SK-N-SH (cell line): ENCODE measurements around the gene DCUN1D1.

Experiments
- CHD2 ChIP-seq: fragments of 150-350 bp; IDR thresholded peaks from 2 replicates; pipeline ENCODE4 v1.6.1; 2018; ENCODE audit warnings: low read length; ENCODE audit not compliant: partially characterized antibody
- GABPA ChIP-seq: IDR thresholded peaks from 2 replicates; pipeline ENCODE4 v1.4.0; 2012; ENCODE audit warnings: low read depth, mild to moderate bottlenecking
- NRF1 ChIP-seq: IDR thresholded peaks from 2 replicates; pipeline ENCODE4 v1.6.1; 2012; ENCODE audit warnings: low read depth, mild to moderate bottlenecking, low read length
- POLR2AphosphoS5 ChIP-seq: IDR thresholded peaks from 2 replicates; pipeline ENCODE4 v1.6.1; 2012; ENCODE audit warnings: low read depth, low read length
- RFX5 ChIP-seq: IDR thresholded peaks from 2 replicates; pipeline ENCODE4 v1.6.1; 2012; ENCODE audit warnings: mild to moderate bottlenecking, improper control_type of control experiment, low read length
- YY1 ChIP-seq: IDR thresholded peaks from 2 replicates; pipeline ENCODE4 v1.4.0; 2012; ENCODE audit warnings: low read depth, mild to moderate bottlenecking
- TF ChIP-seq, protein P1 (sequence below): fragments of 150-350 bp; IDR thresholded peaks from 2 replicates; pipeline ENCODE4 v1.6.1; 2017; ENCODE audit warnings: antibody characterized with exemption, low read length, low read depth, borderline replicate concordance
- TF ChIP-seq, protein P2 (sequence below): fragments of 200-600 bp; sonication (generic); IDR thresholded peaks from 2 replicates; pipeline ENCODE4 v1.6.1; 2017; ENCODE audit warnings: antibody characterized with exemption, mild to moderate bottlenecking, moderate library complexity
- TF ChIP-seq, protein P3 (sequence below): IDR thresholded peaks from 2 replicates; pipeline ENCODE4 v1.4.0; 2012; ENCODE audit warnings: low read depth, borderline replicate concordance
- TF ChIP-seq, protein P4 (sequence below): IDR thresholded peaks from 2 replicates; pipeline ENCODE4 v1.6.1; 2012; ENCODE audit warnings: mild to moderate bottlenecking, low read depth, low read length, moderate library complexity
- TF ChIP-seq, protein P5 (sequence below): IDR thresholded peaks from 2 replicates; pipeline ENCODE4 v1.4.0; 2012; ENCODE audit warnings: low read depth

DNA sequence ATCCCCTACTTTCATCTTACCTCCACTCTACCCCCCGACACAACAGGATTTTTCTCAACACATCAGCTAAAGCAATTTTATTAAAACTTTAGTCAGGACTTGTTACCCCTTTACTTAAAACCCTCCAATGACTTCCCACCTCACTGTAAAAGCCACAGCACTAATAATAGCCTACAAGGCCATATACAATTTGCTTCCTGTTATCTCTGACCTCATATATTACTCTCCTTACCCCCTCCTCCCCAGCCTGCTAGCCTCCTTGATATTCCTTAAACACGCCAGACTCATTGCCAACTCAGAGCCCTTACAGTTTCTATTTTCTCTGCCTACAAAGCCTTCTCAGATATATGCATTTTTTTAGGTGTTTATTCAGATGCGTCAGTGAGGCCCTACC is 54.4 kb downstream of the DCUN1D1 start:
- TF ChIP-seq RFX5 (no peak), CHD2 (no peak), NRF1 (no peak), GABPA (no peak), POLR2AphosphoS5 (0 out of 2 replicates have a peak, but pooled peaks have one; percentile 7), YY1 (no peak)
- TF ChIP-seq, protein P1, sequence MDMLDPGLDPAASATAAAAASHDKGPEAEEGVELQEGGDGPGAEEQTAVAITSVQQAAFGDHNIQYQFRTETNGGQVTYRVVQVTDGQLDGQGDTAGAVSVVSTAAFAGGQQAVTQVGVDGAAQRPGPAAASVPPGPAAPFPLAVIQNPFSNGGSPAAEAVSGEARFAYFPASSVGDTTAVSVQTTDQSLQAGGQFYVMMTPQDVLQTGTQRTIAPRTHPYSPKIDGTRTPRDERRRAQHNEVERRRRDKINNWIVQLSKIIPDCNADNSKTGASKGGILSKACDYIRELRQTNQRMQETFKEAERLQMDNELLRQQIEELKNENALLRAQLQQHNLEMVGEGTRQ = no peak
- TF ChIP-seq, protein P2, sequence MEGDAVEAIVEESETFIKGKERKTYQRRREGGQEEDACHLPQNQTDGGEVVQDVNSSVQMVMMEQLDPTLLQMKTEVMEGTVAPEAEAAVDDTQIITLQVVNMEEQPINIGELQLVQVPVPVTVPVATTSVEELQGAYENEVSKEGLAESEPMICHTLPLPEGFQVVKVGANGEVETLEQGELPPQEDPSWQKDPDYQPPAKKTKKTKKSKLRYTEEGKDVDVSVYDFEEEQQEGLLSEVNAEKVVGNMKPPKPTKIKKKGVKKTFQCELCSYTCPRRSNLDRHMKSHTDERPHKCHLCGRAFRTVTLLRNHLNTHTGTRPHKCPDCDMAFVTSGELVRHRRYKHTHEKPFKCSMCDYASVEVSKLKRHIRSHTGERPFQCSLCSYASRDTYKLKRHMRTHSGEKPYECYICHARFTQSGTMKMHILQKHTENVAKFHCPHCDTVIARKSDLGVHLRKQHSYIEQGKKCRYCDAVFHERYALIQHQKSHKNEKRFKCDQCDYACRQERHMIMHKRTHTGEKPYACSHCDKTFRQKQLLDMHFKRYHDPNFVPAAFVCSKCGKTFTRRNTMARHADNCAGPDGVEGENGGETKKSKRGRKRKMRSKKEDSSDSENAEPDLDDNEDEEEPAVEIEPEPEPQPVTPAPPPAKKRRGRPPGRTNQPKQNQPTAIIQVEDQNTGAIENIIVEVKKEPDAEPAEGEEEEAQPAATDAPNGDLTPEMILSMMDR = no peak
- TF ChIP-seq, protein P3, sequence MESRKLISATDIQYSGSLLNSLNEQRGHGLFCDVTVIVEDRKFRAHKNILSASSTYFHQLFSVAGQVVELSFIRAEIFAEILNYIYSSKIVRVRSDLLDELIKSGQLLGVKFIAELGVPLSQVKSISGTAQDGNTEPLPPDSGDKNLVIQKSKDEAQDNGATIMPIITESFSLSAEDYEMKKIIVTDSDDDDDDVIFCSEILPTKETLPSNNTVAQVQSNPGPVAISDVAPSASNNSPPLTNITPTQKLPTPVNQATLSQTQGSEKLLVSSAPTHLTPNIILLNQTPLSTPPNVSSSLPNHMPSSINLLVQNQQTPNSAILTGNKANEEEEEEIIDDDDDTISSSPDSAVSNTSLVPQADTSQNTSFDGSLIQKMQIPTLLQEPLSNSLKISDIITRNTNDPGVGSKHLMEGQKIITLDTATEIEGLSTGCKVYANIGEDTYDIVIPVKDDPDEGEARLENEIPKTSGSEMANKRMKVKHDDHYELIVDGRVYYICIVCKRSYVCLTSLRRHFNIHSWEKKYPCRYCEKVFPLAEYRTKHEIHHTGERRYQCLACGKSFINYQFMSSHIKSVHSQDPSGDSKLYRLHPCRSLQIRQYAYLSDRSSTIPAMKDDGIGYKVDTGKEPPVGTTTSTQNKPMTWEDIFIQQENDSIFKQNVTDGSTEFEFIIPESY = no peak
- TF ChIP-seq, protein P4, sequence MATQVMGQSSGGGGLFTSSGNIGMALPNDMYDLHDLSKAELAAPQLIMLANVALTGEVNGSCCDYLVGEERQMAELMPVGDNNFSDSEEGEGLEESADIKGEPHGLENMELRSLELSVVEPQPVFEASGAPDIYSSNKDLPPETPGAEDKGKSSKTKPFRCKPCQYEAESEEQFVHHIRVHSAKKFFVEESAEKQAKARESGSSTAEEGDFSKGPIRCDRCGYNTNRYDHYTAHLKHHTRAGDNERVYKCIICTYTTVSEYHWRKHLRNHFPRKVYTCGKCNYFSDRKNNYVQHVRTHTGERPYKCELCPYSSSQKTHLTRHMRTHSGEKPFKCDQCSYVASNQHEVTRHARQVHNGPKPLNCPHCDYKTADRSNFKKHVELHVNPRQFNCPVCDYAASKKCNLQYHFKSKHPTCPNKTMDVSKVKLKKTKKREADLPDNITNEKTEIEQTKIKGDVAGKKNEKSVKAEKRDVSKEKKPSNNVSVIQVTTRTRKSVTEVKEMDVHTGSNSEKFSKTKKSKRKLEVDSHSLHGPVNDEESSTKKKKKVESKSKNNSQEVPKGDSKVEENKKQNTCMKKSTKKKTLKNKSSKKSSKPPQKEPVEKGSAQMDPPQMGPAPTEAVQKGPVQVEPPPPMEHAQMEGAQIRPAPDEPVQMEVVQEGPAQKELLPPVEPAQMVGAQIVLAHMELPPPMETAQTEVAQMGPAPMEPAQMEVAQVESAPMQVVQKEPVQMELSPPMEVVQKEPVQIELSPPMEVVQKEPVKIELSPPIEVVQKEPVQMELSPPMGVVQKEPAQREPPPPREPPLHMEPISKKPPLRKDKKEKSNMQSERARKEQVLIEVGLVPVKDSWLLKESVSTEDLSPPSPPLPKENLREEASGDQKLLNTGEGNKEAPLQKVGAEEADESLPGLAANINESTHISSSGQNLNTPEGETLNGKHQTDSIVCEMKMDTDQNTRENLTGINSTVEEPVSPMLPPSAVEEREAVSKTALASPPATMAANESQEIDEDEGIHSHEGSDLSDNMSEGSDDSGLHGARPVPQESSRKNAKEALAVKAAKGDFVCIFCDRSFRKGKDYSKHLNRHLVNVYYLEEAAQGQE = no peak
- TF ChIP-seq, protein P5, sequence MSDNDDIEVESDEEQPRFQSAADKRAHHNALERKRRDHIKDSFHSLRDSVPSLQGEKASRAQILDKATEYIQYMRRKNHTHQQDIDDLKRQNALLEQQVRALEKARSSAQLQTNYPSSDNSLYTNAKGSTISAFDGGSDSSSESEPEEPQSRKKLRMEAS = no peak
